NCI-H2081 treated with DMSO at 0.1 percent for 48 hours (cell line): ENCODE measurements around the gene CTIF.
"Not testable (repeated sequence)": the region's sequence is repeated elsewhere in the genome, so short reads cannot be mapped to it uniquely, and the experiment has no call there.

Experiments used
- DNase-seq: peaks from one replicate; lab custom pipeline; 2025; lab: John Stamatoyannopoulos, UW

The CTIF gene

GRCh38 chr18:48643262-48643661, 104.4 kb downstream of the CTIF start:
- DNase-seq = no peak

GRCh38 chr18:48644029-48644428, 105.2 kb downstream of the CTIF start:
- DNase-seq = no peak

- no peak for DNase-seq
Observed at GRCh38 chr18:48645427-48646002, 106.7 kb downstream of the CTIF start.

GRCh38 chr18:48646976-48647375, 108.1 kb downstream of the CTIF start:
- no peak for DNase-seq

GRCh38 chr18:48649231-48649630, 110.4 kb downstream of the CTIF start:
- no peak for DNase-seq

- DNase-seq = not testable (repeated sequence)
Observed at GRCh38 chr18:48654591-48654990, 115.8 kb downstream of the CTIF start.

- DNase-seq = no peak
Observed at GRCh38 chr18:48655508-48655907, 116.7 kb downstream of the CTIF start.

GRCh38 chr18:48656176-48656575, 117.3 kb downstream of the CTIF start:
- DNase-seq = no peak

- no peak for DNase-seq
Observed at GRCh38 chr18:48656582-48656981, 117.8 kb downstream of the CTIF start.

GRCh38 chr18:48657447-48658120, 118.8 kb downstream of the CTIF start:
- no peak for DNase-seq

GRCh38 chr18:48658721-48659120, 119.9 kb downstream of the CTIF start:
- no peak for DNase-seq

- DNase-seq = no peak
Observed at GRCh38 chr18:48659188-48660009, 120.6 kb downstream of the CTIF start.

GRCh38 chr18:48660346-48661228, 121.8 kb downstream of the CTIF start:
- no peak for DNase-seq

GRCh38 chr18:48661421-48661820, 122.6 kb downstream of the CTIF start:
- DNase-seq = no peak

GRCh38 chr18:48662011-48662661, 123.3 kb downstream of the CTIF start:
- DNase-seq = no peak

- DNase-seq = no peak
Observed at GRCh38 chr18:48663096-48663930, 124.5 kb downstream of the CTIF start.

- DNase-seq = no peak
Observed at GRCh38 chr18:48663931-48664847, 125.4 kb downstream of the CTIF start.

GRCh38 chr18:48665654-48666053, 126.8 kb downstream of the CTIF start:
- DNase-seq = no peak

GRCh38 chr18:48666613-48667012, 127.8 kb downstream of the CTIF start:
- no peak for DNase-seq
